Activated CD8-positive, alpha-beta memory T cell treated with anti-CD3 and anti-CD28 coated beads for 4 hours (primary cell): ENCODE results near the gene ATAD1.
"Not testable (repeated sequence)": the region's sequence is repeated elsewhere in the genome, so short reads cannot be mapped to it uniquely, and the experiment has no call there.

Experiments
- DNase-seq, 2 donors: peaks; one replicate each; pipeline ENCODE4 v3.0.0-alpha.2; 2020; ENCODE audit warnings: low read depth in 2 of 2

Gene ATAD1

GRCh38 chr10:87803831-87804230 is 14.2 kb downstream of the ATAD1 start:
- no peak for DNase-seq

GRCh38 chr10:87803328-87803727 is 14.7 kb downstream of the ATAD1 start:
- no peak for DNase-seq

- DNase-seq = not testable (repeated sequence)
Measured at GRCh38 chr10:87801813-87802435, 16.1 kb downstream of the ATAD1 start.

GRCh38 chr10:87799860-87800259 is 18.2 kb downstream of the ATAD1 start:
- DNase-seq = no peak

GRCh38 chr10:87798082-87798481 is 19.9 kb downstream of the ATAD1 start:
- no peak for DNase-seq

- DNase-seq = no peak
Measured at GRCh38 chr10:87794285-87794684, 23.7 kb downstream of the ATAD1 start.

DNA sequence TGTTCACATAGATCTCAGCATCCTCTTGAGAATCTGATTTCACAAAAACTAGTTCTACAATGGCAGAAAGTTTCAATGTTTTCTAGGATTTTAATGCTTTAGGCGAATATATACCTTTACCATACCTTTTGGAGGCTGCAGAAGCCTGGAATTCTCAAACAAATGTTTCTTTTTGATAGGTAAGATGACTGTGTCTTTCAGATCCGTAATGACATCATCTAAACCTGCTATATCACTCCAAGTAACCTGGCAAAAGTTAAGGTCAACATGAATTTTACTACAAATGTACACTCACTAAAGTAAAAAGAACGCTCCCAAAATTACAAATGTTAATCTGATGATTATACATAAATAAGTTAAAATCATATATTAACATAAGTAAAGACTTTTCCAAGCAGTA is 27.8 kb downstream of the ATAD1 start:
- no peak for DNase-seq

DNA sequence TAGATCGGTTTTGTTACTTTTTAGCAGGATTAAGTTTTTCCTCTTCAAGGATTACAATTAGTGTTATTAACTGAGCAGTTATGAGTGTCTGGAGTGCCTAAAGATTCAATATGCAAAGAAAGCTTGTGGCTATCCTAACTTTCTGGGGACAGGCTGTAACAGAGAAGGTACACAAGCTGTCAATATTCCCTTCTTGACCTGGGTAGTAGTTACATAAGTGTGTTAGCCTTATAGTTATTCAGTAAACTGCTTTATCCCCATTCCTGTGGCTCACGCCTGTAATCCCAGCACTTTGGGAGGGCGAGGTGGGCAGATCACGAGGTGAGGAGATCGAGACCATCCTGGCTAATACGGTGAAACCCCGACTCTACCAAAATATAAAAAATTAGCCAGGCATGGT is 31.6 kb downstream of the ATAD1 start:
- DNase-seq = no peak

DNA sequence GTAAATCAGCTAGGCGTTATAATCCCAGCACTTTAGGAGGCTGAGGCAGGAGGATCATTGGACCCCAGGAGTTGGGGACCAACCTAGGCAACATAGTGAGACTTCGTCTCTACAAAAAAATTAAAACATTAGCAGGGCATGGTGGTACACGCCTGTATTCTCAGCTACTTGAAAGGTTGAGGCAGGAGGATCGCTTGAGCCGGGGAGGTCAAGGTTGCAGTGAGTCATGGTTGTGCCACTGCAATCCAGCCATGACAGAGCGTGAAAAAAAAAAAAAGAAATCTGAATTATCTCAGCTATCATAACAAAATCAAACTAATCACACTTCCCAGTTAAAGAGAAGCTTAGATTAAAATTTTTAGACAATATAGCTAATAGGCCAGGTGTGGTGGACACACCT is 35.3 kb downstream of the ATAD1 start:
- no peak for DNase-seq

- DNase-seq = no peak
Measured at GRCh38 chr10:87781545-87781944, 36.5 kb downstream of the ATAD1 start.

DNA sequence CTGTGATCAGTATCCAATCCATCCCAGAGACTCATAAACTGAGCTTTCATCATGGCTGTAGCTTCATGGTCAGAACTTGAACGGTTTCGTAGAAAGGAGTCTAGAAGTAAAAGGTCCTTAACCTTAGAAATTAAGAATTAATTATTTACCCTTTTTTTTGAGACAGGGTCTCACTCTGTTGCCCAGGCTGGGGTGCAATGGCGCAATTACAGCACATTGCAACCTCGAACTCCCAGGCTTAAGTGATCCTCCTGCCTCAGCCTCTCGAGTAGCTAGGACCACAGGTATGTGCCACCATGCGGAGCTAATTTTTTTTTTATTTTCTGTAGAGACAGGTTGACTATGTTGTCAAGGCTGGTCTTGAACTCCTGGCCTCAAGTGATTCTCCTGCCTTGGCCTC is 41.7 kb downstream of the ATAD1 start:
- DNase-seq = no peak

DNA sequence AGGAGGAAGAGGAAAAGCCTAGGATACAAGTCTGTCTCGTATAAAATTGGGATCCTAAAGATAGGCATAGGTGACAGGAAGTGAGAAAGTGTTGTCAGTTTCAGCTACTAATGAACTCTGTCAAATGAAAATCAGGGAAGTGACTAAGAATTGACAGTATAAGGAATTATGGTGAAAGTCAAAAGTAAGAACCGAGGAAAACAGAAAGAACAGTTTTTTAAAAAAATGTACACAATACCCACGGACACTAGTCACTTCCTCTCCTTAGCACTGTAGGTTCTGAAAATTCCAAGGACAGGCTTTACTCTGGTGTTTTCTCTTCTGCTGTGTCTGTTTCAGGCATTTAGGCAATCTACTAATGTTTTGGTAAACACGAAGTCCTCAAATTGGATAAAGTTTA is 42.3 kb downstream of the ATAD1 start:
- DNase-seq = no peak

- DNase-seq = no peak
Measured at GRCh38 chr10:87771871-87772500, 46.0 kb downstream of the ATAD1 start.

DNA sequence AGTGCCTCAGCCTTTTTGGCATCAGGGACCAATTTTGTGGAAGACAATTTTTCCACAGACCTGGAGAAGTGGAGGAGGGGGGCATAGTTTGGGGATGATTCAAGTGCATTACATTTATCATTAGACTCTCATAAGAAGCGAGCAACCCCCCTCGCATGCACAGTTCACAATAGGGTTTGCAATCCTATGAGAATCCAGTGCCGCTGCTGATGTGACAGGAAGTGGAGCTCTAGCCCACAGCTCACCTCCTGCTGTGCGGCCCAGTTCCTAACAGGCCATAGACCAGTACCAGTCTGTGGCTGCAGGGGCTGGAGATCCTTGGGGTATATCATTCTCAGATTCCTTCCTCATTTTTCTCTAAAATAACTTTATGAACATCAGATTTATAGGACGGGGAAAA is 50.8 kb downstream of the ATAD1 start:
- DNase-seq = no peak

- DNase-seq = no peak
Measured at GRCh38 chr10:87765666-87766376, 52.2 kb downstream of the ATAD1 start.

GRCh38 chr10:87764072-87764934 is 53.7 kb downstream of the ATAD1 start:
- DNase-seq = no peak

DNA sequence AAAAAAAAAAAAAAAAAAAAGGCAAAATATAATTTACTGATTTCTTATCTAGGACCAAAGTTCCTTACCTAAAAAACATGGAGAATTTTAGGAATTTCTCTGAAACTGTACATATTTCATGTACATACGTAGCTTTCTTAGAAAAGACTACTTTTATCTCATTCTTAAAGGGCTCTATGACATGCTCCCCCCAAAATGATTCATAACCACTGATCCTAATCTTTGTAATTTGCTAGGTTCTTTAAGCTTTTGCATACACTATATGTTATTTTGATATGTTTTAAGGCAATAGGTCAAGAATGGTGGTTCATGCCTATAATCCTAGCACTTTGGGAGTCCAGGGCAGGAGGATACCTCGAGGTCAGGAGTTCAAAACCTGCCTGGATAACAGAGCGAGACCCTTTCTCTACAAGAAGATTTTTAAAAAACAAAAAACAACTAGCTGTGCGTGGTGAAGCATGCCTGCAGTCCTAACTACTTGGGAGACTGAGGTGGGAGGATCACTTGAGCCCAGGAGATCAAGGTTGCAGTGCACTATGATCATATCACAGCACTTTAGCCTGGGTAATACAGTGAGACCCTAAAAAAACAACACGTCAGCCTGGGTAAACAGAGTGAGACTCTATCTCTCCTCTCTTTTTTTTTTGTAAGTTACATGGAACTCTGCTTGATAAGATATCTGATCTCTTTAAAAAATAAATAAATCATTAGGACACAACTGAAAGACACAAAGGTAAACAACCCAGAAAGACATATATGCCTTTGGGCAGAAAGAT is 54.8 kb downstream of the ATAD1 start:
- DNase-seq = no peak

- DNase-seq = peak; percentile 2 to 3
Measured at GRCh38 chr10:87761892-87762291, 56.1 kb downstream of the ATAD1 start.

GRCh38 chr10:87761153-87761552 is 56.9 kb downstream of the ATAD1 start:
- no peak for DNase-seq

DNA sequence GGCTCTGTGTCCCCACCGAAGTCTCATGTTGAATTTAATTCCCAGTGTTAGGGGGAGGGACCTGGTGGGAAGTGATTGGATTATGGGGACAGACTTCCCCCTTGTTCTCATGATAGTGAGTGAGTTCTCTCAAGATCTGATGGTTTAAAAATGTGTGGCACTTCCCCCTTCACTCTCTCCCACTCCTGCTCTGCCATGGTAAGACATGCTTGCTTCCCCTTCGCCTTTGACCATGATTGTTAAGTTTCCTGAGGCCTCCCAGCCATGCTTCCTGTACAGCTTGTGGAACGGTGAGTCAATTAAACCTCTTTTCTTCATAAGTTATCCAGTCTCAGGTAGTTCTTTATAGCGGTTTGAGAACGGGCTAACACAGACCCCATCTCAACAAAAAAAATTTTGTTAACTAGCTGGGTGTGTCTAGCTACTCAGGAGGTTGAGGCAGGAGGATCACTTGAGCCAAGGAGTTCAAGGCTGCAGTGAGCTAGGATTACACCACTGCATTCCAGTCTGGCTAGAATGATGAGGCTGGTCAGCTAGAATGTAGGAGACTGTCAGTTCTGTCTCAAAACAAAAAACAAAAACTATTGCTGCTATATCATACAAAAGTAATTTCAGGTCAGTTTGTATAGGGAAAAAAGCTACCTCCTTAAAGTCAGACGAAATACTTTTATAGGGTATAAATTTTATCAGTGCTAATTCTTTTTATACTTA is 57.7 kb downstream of the ATAD1 start:
- DNase-seq = no peak

DNA sequence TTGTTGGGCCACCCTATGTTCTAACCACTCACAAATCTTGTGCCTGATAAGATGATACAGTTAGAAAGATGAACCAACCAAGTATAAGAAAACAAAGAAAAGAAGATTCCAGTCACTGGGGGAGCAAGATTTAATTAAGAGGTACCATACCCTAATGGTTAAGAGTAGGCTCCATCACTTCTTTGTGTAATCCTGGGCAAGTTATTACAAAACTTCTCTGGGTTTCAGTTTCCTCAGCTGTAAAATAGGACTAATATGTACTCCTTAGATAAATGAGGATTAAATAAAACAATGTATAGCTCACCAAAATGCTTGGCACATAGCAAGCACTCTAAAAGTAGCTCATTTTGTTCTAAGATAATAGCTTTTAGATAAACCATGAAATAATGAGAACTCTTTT is 58.5 kb downstream of the ATAD1 start:
- DNase-seq = no peak
